Tibial nerve (tissue), 4 donors: ENCODE data around the gene ASPSCR1.

Source experiments
- EP300 ChIP-seq, 2 donors: sonication (generic); formaldehyde crosslinking; IDR thresholded peaks; one replicate each; pipeline ENCODE4 v1.6.1; 2017; ENCODE audit warnings: antibody characterized with exemption in 2 of 2, mild to moderate bottlenecking in 1 of 2
- POLR2A ChIP-seq, 2 donors: fragments of 450-650 bp; IDR thresholded peaks; one replicate each; pipeline ENCODE4 v1.6.1; 2017; ENCODE audit warnings: antibody characterized with exemption in 2 of 2, mild to moderate bottlenecking in 2 of 2, moderate library complexity in 2 of 2
- TF ChIP-seq, protein P1 (sequence below), 5 experiments: fragments of 200-600 bp in 3 of 5; fragments of 450-650 bp in 2 of 5; sonication (generic) in 3 of 5; IDR thresholded peaks; one replicate each; pipeline ENCODE4 v1.5.1; 2016 to 2019; ENCODE audit warnings: antibody characterized with exemption in 5 of 5, mild to moderate bottlenecking in 3 of 5, moderate library complexity in 2 of 5

DNA sequence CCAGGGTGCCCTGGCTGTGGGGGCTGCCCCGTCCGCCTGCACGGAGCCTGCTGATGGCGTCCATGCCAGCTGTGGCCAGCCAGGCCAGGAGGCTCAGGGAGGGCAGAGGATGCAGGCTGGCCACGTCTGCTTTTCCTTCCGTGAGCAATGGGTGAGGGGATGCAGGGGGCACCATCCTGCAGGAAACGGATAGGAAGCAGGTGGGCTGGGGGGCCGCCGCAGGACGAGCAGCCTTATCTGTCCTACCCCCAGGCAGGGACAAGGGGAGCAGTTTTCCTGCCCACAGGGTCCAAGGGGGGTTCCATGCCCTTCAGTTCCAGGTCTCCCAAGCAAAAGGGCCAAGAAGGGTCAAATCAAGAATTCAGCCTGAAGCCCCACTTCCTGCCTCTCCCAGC, 81.4 kb downstream of the ASPSCR1 start:
- no peak for TF ChIP-seq POLR2A (IDR thresholded peaks at IDR 0.05)
- TF ChIP-seq EP300 (IDR thresholded peaks at IDR 0.05), result no peak
- TF ChIP-seq, protein P1, sequence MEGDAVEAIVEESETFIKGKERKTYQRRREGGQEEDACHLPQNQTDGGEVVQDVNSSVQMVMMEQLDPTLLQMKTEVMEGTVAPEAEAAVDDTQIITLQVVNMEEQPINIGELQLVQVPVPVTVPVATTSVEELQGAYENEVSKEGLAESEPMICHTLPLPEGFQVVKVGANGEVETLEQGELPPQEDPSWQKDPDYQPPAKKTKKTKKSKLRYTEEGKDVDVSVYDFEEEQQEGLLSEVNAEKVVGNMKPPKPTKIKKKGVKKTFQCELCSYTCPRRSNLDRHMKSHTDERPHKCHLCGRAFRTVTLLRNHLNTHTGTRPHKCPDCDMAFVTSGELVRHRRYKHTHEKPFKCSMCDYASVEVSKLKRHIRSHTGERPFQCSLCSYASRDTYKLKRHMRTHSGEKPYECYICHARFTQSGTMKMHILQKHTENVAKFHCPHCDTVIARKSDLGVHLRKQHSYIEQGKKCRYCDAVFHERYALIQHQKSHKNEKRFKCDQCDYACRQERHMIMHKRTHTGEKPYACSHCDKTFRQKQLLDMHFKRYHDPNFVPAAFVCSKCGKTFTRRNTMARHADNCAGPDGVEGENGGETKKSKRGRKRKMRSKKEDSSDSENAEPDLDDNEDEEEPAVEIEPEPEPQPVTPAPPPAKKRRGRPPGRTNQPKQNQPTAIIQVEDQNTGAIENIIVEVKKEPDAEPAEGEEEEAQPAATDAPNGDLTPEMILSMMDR (IDR thresholded peaks at IDR 0.05), result no peak
